Measurements from ENCODE around the gene TUBGCP2. TPM values are rescaled to one million over a fixed set of nuclear protein-coding genes. Genes with fewer than 3 reads are reported as not detected.
A peak's percentile ranks its signal among the peaks of the same experiment; 100 is the strongest.

TUBGCP2 gene
- total RNA-seq, 4 donors from 2014 or later: 21.5 to 43.8 (median 36.5) TPM

DNA sequence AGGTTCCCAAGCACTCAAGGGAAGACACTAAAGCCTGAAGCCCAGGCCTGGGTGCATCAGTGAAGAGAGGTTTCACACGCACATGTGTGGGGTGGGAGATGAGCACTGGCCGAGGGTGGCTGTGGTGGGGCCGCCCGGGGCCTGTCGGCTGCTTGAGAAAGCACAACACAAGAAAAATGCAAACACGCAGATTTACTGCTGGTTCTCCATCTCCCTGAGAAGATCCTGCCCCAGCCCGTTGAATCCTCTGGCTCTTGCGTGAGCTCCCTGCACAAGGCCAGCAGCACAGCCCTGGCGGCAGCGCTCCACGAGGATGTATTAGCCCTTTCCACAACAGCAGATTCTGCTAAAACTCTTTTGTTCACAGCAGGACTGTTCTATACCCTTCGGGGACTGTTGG, 6.2 kb upstream of the TUBGCP2 start:
- in situ Hi-C loops (cut with MboI; ENCODE audit: low sequenced_read_pairs in 4 of 4) (no loop called here), intact Hi-C loops (cut with DNase I; ENCODE audit: low total_unique reads) (no loop called here)
- DNase-seq: no peak
- H3K27me3 ChIP-seq: peaks cover 6 to 15% (median 10%) of the 10 kb centered on the region in 3 donors
- no peak for TF ChIP-seq POLR2A (IDR thresholded peaks at IDR 0.05)
- TF ChIP-seq, protein P1, sequence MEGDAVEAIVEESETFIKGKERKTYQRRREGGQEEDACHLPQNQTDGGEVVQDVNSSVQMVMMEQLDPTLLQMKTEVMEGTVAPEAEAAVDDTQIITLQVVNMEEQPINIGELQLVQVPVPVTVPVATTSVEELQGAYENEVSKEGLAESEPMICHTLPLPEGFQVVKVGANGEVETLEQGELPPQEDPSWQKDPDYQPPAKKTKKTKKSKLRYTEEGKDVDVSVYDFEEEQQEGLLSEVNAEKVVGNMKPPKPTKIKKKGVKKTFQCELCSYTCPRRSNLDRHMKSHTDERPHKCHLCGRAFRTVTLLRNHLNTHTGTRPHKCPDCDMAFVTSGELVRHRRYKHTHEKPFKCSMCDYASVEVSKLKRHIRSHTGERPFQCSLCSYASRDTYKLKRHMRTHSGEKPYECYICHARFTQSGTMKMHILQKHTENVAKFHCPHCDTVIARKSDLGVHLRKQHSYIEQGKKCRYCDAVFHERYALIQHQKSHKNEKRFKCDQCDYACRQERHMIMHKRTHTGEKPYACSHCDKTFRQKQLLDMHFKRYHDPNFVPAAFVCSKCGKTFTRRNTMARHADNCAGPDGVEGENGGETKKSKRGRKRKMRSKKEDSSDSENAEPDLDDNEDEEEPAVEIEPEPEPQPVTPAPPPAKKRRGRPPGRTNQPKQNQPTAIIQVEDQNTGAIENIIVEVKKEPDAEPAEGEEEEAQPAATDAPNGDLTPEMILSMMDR (IDR thresholded peaks at IDR 0.05 in 4 of 5, conservative IDR thresholded peaks at IDR 0.05 in 1 of 5): no peak
- H3K36me3 ChIP-seq: peaks cover 0 to 24% of the 10 kb centered on the region in 2 donors
- H3K4me1 ChIP-seq: peaks cover 0 to 3% of the 10 kb centered on the region in 2 donors
- ATAC-seq: no peak
- no peak overlapping the region for H3K4me3 ChIP-seq
- H3K27ac ChIP-seq: no peak overlapping the region
- no peaks in the 10 kb centered on the region for H3K9me3 ChIP-seq

DNA sequence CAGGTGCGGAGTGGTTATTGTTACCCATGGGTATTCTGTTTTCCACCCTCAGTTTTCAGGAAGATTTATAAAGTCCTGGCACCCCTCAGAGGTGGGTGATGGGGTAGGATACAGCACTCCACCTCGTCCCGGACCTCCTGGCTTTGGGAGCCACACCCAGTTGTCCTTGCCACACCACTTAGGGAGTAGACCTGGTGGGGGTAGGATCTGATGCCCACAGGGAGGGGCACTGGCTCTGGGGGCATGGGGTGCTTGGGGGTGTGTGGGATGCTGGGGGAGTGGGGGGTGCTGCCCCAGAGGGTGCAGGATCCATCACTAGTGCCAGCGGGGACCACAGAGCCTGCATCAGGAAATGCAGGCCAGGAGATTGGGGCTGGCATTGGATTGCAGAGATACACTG, 4.5 kb upstream of the TUBGCP2 start:
- ATAC-seq: no peak
- TF ChIP-seq POLR2A (IDR thresholded peaks at IDR 0.05): no peak
- TF ChIP-seq, protein P1 (IDR thresholded peaks at IDR 0.05 in 4 of 5, conservative IDR thresholded peaks at IDR 0.05 in 1 of 5): no peak
- intact Hi-C loops (cut with DNase I; ENCODE audit: low total_unique reads) (no loop called here), in situ Hi-C loops (cut with MboI; ENCODE audit: low sequenced_read_pairs in 4 of 4) (no loop called here)
- Histone ChIP-seq H3K9me3 (no peaks in the 10 kb centered on the region), H3K4me3 (no peak overlapping the region), H3K36me3 (peaks cover 0 to 24% of the 10 kb centered on the region in 2 donors), H3K27ac (peak overlapping the region in 1 of 4 donors; percentile 26), H3K4me1 (peaks cover 0 to 3% of the 10 kb centered on the region in 2 donors), H3K27me3 (no peaks in the 10 kb centered on the region)
- no peak for DNase-seq

DNA sequence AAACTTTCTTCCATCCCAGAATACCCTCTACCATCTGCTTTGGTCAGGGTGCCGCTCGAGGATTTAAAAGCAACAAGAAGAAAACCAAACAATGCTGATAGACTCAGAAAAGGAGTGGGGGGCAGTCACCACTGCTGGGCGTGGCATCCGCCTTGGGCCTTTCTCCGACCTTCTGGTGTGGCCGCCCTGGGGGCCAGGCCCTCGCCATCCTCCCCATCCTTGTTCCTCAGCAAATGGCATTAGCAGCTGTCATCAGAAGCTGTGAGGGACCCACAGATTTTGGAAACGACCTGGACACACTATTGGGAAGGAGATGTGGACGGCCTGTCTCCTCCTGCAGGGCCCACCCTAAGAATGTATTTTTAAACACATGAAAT, 4.1 kb upstream of the TUBGCP2 start:
- Histone ChIP-seq H3K36me3 (peaks cover 0 to 24% of the 10 kb centered on the region in 2 donors), H3K9me3 (no peaks in the 10 kb centered on the region), H3K4me3 (no peak overlapping the region), H3K27ac (no peak overlapping the region), H3K4me1 (peaks cover 3 to 5% of the 10 kb centered on the region in 2 donors), H3K27me3 (no peaks in the 10 kb centered on the region)
- intact Hi-C loops (cut with DNase I; ENCODE audit: low total_unique reads): no loop called here
- in situ Hi-C loops (cut with MboI; ENCODE audit: low sequenced_read_pairs in 4 of 4): no loop called here
- DNase-seq: no peak
- no peak for ATAC-seq
- TF ChIP-seq, protein P1 (IDR thresholded peaks at IDR 0.05 in 4 of 5, conservative IDR thresholded peaks at IDR 0.05 in 1 of 5): no peak
- no peak for TF ChIP-seq POLR2A (IDR thresholded peaks at IDR 0.05)

DNA sequence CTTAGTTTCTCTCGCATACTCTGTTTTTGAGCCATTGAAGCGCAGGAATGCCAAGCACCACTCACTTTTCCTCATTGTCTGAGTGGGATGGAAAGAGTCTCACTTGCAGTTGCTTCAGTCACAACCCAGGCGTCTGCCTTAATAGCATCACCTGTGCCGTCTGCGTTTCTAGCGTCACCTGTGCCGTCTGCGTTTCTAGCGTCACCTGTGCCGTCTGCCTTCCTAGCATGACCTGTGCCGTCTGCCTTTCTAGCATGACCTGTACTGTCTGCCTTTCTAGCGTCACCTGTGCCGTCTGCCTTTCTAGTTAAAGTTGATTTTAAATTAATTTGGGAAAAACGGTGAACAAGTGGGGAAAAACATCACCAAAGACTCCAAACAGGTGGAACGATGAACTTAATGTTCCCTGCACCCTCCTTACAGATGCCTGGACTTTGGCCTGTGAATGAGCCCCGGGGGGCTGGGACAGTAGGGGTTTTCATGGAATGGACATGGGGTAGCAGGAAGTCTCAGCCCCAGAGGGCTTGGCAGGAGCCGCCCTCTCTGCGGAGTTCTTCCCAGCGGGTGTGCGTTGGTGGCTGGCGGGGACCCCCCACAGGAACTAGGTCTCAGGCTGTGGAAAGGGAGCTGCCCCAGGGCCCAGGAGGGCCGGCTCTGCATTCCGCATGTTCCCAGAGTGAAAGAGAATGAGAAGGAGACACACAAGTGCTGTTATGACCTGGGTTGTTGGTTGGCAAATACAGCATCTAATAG, 3.5 kb upstream of the TUBGCP2 start:
- intact Hi-C loops (cut with DNase I; ENCODE audit: low total_unique reads) (no loop called here), in situ Hi-C loops (cut with MboI; ENCODE audit: low sequenced_read_pairs in 4 of 4) (no loop called here)
- Histone ChIP-seq H3K4me1 (peaks cover 9 to 11% of the 10 kb centered on the region in 2 donors), H3K9me3 (no peaks in the 10 kb centered on the region), H3K4me3 (no peak overlapping the region), H3K27ac (no peak overlapping the region), H3K27me3 (no peaks in the 10 kb centered on the region), H3K36me3 (peaks cover 0 to 24% of the 10 kb centered on the region in 2 donors)
- TF ChIP-seq POLR2A (IDR thresholded peaks at IDR 0.05): no peak
- TF ChIP-seq, protein P1 (IDR thresholded peaks at IDR 0.05 in 4 of 5, conservative IDR thresholded peaks at IDR 0.05 in 1 of 5): no peak
- ATAC-seq (no peak), DNase-seq (no peak)

All from gastrocnemius medialis (tissue), 4 donors.